Activated CD4-positive, CD25-positive, alpha-beta regulatory T cell (primary cell): ENCODE results near the gene IMPDH2.

Experiments
- DNase-seq, 4 experiments: peaks; one replicate each; lab custom pipeline; 2025; lab: John Stamatoyannopoulos, UW

Gene IMPDH2

DNA sequence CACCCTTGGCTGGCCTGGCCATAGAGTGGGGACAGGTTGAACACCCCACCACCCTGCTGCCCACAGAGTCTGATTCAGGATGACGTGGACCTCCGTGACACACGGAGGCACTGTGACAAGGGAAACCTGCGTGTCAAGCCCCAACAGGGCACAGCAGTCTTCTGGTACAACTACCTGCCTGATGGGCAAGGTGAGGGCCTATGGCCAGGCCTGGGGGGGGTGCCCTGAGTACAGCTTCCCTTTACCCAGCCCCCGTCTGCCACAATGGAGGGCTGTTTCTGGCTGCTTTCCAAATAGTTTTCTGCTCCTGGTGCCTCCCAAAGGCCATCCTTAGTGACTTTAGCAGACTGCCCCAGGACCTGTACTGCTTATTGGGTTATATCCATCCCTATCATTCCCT lies 23.2 kb downstream of the IMPDH2 start:
- DNase-seq: no peak

DNA sequence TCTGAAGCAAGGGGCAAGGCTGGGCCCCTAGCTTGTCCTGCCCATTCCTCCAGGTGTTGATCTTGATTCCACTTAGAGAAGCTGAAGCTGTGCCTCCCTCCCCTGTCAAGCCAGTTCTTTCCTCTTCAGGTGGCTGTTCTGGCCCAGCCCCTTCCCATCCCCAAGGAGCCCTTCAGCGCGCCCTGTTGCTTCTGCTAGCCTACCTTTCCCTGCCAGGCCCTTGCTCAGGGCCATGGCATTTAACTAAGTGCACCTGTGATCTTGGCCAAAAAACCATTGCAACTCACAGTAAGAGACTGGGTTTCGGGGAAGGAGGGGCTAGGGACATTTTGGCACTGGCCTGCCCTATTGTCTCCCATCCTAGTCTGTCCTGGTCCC lies 23.9 kb downstream of the IMPDH2 start:
- no peak for DNase-seq

GRCh38 chr3:49004352-49005302 lies 24.6 kb downstream of the IMPDH2 start:
- no peak for DNase-seq

DNA sequence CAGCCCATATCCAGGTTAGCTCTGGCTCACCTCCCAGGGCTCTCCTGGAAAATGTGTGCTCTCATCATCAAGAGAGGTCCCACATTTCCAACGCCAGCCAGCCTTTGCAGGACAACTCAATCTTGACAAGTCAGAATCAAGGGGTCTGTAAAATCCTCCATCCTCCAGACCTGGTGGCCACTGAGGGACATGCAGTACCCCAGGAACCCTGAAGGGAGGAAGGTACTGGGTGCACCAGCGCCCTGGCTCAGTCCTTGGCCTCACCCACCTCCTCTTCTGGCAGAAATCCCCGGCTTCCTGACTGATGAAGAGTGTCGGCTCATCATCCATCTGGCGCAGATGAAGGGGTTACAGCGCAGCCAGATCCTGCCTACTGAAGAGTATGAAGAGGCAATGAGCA lies 28.0 kb downstream of the IMPDH2 start:
- DNase-seq: no peak

DNA sequence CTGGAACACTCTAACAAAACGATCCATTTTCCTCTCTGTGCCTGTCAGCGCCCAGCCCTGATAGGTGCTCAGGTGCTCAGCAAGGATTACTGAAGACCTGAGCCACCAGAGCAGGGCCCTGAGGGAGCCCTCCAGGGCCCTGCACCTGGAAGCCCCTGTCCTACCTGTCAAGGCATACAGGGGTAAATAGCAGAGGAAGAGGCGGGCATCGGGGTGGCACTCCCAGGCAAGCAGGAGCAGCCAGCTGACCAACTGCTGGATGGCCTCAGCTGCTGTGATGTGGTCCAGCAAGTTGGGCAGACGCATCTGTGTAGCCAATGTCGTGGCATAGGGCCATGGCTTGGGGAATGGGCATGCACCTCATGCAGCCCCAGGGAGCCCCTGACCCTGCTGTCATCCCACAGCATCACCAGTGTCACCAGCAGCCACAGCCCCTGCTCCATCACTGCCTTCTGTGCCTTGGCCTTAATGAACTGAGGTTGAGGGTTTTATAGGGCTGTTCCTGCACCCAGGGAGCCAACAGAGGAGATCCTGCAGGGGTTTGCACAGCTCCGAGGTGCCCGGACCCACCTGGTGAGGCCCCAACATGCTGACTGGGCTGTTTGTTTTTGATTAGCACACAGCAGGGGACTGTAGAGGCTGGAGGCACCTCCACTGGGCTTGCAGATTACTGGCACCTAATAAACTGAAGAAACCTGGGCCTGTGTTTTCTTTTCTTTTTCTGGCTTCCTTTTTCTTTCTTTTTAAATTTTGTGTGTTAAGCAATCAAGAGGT lies 29.9 kb downstream of the IMPDH2 start:
- DNase-seq: no peak

- no peak for DNase-seq
These were observed 31.2 kb downstream of the IMPDH2 start for GRCh38 chr3:48997714-48998637.

- no peak for DNase-seq
These were observed 32.0 kb downstream of the IMPDH2 start for GRCh38 chr3:48997102-48997635.

- DNase-seq: no peak
These were observed 32.6 kb downstream of the IMPDH2 start for GRCh38 chr3:48996640-48997039.

DNA sequence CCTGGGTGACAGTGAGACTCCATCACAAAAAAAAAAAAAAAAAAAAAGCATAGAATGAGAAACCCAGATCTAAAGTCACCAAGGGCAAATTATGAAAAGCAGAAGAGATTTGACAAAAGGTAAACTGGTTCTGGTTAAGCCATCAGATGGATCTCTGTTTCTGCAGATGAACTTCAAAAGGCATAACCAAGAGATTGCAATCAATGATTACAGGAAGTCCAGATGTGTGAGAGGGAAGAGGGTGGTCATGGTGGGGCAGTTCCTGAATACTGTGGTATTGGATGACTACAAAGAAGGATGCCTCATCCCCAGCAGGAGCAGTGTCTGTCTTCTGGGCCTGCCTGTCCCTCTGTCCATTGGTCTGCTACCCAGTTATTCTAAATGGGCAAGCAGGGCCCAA lies 35.4 kb downstream of the IMPDH2 start:
- no peak for DNase-seq

DNA sequence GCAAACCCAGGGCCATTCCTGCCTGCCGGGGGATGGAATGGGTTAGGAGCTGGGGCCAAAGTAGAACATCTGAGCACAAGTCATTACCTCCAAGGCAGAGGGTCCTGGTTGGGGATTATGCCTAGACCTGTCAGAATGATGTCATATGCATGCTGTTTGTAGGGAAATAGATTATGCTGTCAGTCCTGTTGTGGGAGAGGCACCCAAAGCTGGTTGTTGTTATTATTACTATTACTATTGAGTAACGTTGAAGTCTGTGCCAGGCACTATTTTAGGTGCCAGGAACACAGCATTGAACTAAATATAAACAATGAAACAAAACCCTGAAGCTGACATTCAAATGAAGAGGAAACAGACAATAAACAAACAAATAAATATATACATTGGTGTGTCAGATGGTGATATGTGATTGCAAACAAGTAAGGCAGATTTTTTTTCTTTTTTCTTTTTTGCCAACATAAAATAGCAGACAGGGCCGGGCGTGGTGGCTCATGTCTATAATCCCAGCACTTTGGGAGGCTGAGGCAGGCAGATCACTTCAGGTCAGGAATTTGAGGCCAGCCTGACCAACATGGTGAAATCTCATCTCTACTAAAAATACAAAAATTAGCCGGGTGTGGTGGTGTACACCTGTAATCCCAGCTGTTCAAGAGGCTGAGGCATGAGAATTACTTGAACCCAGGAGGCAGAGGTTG lies 37.2 kb downstream of the IMPDH2 start:
- DNase-seq: no peak

GRCh38 chr3:48990636-48991469 lies 38.3 kb downstream of the IMPDH2 start:
- no peak for DNase-seq

GRCh38 chr3:48989796-48990635 lies 39.2 kb downstream of the IMPDH2 start, which contains the start of gene P4HTM:
P4HTM (plus strand) TSS chr3:48990241; CDS start chr3:48990257, 16 bp downstream.
- DNase-seq: peak; percentile 33 to 44 (median 41)

- no peak for DNase-seq
These were observed 39.9 kb downstream of the IMPDH2 start for GRCh38 chr3:48989126-48989795.

DNA sequence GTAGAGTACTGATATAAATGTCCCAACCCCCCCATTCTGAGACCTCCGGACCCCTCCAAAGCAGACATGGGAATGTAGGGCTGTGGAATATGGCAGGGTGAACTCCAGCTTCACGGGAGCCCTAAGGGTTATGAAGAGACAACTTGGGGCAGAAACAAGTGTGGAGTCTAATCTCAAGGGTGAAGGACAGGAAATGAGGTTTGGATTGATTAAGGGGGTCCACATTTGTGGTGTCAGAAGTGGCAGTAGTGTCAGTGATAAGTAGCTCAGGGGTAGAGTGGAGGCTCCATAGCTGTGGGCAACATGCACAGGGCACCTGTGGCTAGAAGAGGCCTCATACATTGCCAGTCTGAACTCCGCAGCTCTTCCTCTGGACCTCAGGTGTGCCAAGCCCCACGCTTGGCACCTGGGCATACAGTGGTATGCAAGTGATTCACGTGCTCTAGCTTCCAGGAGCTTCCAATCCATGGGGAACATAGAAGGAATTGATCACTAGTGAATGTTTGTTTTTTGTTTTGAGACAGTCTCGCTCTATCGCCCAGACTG lies 43.3 kb downstream of the IMPDH2 start:
- no peak for DNase-seq

DNA sequence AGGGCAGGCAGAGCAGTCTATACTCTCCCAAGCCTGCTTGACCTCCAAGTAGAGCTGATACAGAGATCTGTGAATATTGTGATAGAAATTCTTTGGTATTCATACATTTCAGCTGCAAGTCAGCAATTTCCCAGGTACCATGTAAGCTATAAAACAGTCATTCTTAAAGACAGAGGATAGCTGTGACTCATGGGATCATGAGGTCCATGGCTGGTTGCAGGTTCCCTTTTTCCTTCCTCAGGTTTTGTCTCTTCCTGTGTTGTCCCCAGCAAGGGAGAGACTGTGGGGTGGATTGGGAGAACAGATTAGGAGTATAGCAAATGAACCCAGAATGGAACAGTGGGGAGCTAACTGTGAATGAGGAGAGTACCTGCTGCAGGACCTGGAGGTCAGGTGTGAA lies 44.5 kb downstream of the IMPDH2 start:
- no peak for DNase-seq

DNA sequence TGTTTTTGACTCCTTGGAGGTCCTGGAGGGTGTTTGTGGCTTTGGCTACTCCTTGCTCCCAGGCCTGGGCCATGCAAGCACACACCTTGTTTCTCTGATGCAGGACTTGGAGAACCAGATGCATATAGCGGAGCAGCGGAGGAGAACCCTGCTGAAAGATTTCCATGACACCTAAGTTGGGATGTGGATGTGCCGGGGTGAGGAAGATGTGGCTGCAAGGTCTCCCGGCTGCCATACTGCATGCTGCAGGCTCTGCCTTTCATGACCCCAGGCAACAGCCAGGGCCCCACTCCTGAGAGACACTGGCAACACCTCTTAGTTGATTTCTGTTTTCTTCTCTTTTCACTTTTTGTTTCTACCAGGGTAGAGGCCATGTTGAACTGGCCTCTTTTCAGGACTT lies 46.1 kb downstream of the IMPDH2 start:
- no peak for DNase-seq

DNA sequence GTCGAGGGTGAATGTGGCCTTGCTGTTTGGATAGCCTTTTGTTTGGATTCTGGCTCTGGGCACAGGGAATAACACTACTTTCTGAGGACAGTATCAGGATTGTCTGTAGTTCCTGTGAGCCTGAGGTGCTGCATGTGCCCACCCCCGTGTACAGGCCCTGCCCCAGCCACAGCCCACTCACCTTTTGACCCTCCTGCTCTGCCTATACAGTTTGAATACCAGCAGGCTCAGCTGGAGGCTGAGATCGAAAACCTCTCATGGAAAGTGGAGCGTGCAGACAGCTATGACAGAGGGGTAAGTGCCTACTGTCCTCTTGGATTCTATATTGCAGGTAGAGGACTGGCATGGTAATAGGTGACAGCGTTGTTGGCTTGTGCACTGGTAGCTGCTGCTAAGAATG lies 46.5 kb downstream of the IMPDH2 start:
- no peak for DNase-seq

DNA sequence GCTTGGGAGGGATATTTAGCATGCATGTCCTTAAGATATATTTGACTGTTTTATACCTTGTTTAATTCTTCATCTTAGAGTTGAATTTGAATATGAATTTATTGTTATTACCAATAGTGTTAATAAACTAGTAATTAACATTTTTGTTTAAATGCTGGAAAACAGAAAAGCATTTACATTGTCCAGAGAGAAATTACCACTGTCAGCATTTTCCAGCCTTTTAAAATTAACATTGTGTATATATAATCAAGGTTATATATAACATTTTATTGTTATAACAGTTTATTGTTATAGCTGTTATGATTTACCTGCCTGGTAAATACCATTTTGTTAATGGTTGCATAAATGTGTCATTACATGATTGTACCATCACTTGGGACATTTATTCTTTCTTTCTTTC lies 47.2 kb downstream of the IMPDH2 start:
- DNase-seq: no peak
